KG1 (cell line): ENCODE measurements around the gene AKNA.
"Not testable (repeated sequence)": the region's sequence is repeated elsewhere in the genome, so short reads cannot be mapped to it uniquely, and the experiment has no call there.

ENCODE experiments used
- DNase-seq: peaks from one replicate; lab custom pipeline; 2025; lab: John Stamatoyannopoulos, UW

The AKNA gene

DNA sequence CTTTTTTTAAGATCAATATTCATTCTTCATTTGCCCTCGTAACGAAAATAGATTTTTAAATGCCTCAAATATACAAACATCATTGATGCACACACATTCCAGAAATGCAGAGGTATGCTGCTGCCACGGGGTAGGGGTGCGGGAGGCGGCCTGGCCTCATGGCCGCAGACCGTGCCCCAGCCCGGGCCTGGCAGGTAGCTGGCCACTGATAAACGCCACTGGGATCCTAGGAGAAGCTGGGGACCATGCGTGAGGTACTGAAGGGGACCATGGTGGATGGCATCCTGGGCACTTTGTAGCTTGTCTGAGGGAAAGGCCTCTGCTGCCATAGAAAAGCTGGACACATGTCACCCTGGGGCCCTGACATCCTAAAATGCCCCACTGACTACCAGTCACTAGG is 51.6 kb downstream of the AKNA start:
- no peak for DNase-seq

DNA sequence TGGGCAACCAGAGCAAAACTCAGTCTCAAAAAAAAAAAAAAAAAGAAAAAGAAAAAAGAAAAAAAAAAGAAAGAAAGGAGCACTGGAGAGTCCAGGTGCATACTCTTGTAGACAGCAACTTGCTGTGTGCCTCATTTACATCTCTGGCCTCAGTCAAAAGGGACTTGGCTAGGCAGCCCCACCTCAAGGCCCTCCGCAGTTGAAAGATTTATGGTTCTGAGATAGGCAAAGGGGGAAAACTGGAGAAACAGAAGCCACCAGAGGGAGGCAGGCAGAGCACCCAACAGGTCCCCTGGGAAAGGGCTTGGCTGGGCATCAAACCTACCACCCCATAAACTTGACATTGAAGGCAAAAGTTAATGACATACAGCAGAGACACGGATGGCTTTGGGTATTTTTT is 52.0 kb downstream of the AKNA start:
- DNase-seq, result no peak

- no peak for DNase-seq
Observed at GRCh38 chr9:114334490-114334889, 53.3 kb downstream of the AKNA start.

GRCh38 chr9:114333718-114334117 is 54.1 kb downstream of the AKNA start:
- not testable (repeated sequence) for DNase-seq

DNA sequence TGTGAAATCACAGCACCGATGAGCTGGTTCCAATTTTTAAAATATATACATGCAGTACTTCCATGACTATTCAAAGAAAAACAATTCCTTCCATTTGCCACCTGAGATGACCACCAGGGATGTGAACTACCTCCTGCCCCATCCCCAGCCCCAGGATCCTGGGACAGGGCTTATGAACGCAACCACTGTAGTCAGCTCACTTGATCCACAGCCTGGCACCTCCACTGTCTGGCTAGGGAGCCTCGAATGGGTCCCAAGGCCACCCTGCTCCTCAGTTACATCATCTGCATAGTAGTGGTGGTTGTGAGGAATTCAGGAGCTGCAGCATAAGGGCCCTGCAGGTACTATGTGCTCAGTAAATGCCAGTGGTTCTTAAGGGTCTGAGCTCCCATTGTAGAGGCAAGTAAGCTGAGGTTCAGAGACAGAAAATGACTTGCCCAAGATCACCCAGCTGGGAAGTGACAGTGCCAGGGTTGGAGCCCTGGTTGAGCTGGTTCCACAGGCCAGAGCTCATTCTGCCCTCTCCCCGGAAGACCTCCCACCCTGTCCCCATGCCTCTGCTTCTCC is 55.2 kb downstream of the AKNA start:
- not testable (repeated sequence) for DNase-seq

DNA sequence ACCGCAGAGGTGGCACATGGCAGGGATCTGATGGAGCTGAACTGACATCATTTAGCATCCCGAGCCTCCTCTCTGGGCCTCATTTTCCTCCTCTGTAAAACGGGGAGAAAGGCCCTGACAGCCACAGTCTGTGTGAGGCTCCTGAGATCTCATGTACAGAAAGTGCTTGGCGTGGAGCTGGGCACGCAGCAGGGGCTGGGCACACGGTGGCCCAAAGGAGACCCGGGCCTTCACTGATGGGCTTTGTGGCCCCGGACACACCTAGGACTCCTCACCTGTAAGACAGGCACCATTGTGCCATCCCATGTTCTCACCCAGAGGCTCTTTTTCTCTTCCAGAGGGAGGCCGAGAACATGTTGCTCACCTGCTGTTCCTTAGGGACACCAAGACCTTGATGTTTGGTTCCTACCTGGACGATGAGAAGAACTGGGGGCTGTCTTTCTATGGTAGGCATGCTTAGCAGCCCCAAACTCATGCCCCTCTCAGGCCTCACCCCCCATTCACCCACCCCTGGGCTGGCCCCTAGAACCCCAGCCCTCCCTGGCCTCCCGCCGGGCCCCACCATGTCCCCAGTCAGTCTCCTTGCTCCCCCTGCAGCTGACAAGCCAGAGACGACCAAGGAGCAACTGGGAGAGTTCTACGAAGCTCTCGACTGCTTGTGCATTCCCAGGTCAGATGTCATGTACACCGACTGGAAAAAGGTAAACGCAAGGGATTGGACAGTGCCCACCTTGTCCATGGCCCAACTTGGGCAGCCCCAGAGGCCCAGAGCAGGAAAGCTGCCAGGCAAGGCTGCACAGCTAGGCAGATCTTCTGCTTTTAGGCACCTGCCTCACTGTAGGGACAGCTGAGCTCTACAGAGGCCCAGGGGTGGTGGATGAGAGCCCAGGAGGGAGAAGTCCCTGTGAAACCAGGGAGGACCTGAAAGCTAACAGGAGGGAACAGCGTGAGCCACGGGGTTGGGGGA is 56.3 kb downstream of the AKNA start:
- DNase-seq, result not testable (repeated sequence)

GRCh38 chr9:114330636-114331035 is 57.1 kb downstream of the AKNA start:
- DNase-seq, result no peak

DNA sequence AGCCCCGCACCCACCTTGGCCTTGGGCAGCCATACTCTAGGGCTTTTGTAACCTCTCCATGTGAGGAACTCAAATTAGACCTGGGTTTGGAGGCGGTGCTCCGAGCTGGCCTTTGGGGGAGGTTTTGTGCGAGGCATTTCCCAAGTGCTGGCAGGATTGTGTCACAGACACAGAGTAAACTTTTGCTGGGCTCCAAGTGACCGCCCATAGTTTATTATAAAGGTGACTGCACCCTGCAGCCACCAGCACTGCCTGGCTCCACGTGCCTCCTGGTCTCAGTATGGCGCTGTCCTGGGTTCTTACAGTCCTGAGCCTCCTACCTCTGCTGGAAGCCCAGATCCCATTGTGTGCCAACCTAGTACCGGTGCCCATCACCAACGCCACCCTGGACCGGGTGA is 58.2 kb downstream of the AKNA start, which contains the start of gene ORM2:
Gene ORM2 (plus strand): TSS at position 245 of the 398 bp plus-strand sequence. CDS start 36 bp downstream, at position 281.
- not testable (repeated sequence) for DNase-seq

- DNase-seq, result not testable (repeated sequence)
Observed at GRCh38 chr9:114328937-114329624, 58.7 kb downstream of the AKNA start.

- not testable (repeated sequence) for DNase-seq
Observed at GRCh38 chr9:114328357-114328820, 59.4 kb downstream of the AKNA start.

DNA sequence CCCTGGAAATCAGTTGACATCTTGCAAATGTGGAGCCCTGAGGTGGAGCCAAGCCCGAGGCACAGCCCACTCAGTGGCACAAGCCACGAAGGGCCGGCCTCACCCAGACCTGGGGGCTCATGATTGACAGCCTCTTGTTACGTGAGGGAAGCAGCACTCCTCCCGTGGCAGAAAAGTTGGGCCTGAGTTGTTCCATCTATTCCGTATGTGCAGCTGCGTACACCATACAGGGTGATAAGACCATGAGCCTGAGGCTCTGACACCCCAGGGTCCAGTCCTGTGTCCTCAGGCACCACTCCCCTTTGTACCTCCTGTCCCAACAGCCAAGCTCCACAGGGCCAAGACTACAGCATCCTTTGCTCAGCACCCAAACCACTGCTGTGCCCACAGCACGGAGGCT is 60.0 kb downstream of the AKNA start:
- no peak for DNase-seq

DNA sequence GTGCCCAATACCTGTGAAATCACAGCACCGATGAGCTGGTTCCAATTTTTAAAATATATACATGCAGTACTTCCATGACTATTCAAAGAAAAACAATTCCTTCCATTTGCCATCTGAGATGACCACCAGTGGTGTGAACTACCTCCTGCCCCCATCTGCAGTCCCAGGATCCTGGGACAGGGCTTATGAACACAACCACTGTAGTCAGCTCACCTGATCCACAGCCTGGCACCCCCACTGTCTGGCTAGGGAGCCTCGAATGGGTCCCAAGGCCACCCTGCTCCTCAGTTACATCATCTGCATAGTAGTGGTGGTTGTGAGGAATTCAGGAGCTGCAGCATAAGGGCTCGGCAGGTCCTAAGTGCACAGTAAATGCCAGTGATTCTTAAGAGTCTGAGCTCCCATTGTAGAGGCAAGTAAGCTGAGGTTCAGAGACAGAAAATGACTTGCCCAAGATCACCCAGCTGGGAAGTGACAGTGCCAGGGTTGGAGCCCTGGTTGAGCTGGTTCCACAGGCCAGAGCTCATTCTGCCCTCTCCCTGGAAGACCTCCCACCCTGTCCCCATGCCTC is 62.0 kb downstream of the AKNA start:
- DNase-seq, result not testable (repeated sequence)

DNA sequence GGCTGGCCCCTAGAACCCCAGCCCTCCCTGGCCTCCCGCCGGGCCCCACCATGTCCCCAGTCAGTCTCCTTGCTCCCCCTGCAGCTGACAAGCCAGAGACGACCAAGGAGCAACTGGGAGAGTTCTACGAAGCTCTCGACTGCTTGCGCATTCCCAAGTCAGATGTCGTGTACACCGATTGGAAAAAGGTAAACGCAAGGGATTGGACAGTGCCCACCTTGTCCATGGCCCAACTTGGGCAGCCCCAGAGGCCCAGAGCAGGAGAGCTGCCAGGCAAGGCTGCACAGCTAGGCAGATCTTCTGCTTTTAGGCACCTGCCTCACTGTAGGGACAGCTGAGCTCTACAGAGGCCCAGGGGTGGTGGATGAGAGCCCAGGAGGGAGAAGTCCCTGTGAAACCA is 62.8 kb downstream of the AKNA start:
- not testable (repeated sequence) for DNase-seq

- no peak for DNase-seq
Observed at GRCh38 chr9:114324492-114324891, 63.3 kb downstream of the AKNA start.

DNA sequence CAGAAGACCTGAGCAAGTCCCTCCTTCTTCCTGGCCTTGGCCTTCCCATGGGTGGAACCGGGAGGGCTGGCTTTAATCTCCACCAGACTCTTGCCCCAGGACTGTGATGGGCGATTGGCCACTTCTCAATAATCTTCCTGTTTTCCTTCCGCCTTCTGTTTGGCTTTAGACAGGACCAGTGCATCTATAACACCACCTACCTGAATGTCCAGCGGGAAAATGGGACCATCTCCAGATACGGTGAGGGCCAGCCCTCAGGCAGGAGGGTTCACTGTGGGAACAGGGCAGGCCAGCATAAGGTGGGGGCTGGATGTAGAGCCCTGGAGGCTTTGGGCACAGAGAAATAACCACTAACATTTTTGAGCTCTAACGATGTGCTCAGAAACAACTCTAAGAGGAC is 63.9 kb downstream of the AKNA start:
- not testable (repeated sequence) for DNase-seq

DNA sequence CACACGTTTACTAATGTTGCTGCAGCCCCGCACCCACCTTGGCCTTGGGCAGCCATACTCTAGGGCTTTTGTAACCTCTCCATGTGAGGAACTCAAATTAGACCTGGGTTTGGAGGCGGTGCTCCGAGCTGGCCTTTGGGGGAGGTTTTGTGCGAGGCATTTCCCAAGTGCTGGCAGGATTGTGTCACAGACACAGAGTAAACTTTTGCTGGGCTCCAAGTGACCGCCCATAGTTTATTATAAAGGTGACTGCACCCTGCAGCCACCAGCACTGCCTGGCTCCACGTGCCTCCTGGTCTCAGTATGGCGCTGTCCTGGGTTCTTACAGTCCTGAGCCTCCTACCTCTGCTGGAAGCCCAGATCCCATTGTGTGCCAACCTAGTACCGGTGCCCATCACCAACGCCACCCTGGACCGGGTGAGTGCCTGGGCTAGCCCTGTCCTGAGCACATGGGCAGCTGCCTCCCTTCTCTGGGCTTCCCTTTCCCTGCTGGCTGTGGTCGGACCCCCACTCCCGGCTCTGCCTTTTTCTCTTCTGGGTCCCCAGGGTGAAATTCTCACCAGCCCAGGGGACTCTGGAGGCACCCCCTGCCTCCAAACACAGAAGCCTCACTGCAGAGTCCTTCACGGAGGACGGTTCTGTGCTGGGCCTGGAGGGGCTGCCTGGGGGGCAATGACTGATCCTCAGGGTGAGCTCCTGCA is 64.8 kb downstream of the AKNA start, which contains the start of gene ORM1:
Gene ORM1 (plus strand): TSS at position 268 of the 701 bp plus-strand sequence. CDS start 36 bp downstream, at position 304.
- not testable (repeated sequence) for DNase-seq

DNA sequence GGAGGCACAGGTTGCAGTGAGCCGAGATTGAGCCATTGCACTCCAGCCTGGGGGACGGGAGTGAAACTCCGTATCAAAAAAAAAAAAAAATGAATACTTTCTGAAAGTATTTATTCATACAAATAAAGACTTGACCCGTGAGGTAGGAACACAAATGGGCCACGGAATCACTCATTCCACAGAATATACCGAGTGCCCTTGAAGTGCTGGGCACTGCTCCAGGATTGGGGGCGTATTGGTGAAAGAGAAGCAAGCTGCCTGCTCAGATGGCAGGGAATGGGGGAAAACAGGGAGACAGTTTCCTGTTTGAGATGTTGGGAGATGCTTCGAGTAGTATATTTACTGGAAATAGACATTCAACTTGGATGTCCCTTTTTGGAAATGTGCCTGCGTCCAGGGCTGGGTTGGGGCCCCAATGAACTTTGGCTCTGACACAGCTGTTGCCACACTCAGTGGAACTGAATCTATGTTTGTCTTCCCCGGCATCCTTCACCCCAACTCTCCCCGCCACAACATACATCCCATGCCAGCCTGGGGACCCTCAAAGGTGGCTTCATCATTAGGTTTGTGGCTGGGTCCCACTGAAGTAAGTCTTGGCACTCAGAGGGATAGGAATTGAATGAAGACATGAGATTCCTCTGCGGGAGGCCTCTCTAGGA is 65.5 kb downstream of the AKNA start:
- not testable (repeated sequence) for DNase-seq

DNA sequence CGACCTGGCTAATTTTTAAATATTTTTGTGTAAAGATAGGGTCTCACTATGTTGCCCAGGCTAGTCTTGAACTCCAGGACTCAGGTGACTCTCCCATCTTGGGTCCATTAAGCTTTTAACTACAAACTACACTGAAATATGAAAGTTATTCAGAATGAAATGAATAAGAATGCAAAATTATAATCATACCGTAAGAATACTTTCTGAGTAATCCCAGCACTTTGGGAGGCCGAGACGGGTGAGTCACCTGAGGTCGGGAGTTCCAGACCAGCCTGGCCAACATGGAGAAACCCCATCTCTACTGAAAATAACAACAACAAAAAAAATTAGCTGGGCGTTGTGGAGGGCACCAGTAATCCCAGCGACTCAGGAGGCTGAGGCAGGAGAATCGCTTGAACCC is 66.0 kb downstream of the AKNA start:
- DNase-seq, result no peak

DNA sequence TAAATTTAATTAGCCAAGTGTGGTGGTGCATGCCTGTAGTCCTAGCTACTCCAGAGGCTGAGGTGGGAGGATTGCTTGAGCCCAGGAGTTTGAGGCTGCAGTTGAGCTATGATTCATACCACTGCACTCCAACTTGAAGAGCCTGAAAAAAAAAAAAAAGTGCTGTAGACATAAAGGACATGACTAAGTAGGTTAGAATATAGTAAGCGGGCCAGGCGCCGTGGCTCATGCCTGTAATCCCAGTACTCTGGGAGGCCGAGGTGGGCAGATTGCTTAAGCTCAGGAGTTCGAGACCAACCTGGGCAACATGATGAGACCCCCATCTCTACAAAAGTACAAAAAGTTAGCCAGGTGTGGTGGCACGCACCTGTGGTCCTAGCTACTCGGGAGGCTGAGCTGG is 67.1 kb downstream of the AKNA start:
- not testable (repeated sequence) for DNase-seq

- no peak for DNase-seq
Observed at GRCh38 chr9:114319147-114319546, 68.6 kb downstream of the AKNA start.

- no peak for DNase-seq
Observed at GRCh38 chr9:114318416-114318815, 69.4 kb downstream of the AKNA start.
